ENCODE results near the gene CEP290. TPM values are rescaled to one million over a fixed set of nuclear protein-coding genes. Genes with fewer than 3 reads are reported as not detected.
A peak's percentile ranks its signal among the peaks of the same experiment; 100 is the strongest.

The CEP290 gene
- total RNA-seq, 2 experiments from 2014 or later = 15.2 to 15.3 TPM

- Mint-ChIP-seq H3K27ac (no peak overlapping the region), H3K27me3 (no peaks in the 10 kb centered on the region), H3K4me1 (ENCODE audit: low read depth) (peaks cover 11% of the 10 kb centered on the region), H3K36me3 (ENCODE audit: low read depth) (peaks cover 23% of the 10 kb centered on the region), H3K4me3 (no peak overlapping the region), H3K9me3 (no peaks in the 10 kb centered on the region)
- ATAC-seq = no peak
- DNase-seq = no peak
- TF ChIP-seq, protein P1, sequence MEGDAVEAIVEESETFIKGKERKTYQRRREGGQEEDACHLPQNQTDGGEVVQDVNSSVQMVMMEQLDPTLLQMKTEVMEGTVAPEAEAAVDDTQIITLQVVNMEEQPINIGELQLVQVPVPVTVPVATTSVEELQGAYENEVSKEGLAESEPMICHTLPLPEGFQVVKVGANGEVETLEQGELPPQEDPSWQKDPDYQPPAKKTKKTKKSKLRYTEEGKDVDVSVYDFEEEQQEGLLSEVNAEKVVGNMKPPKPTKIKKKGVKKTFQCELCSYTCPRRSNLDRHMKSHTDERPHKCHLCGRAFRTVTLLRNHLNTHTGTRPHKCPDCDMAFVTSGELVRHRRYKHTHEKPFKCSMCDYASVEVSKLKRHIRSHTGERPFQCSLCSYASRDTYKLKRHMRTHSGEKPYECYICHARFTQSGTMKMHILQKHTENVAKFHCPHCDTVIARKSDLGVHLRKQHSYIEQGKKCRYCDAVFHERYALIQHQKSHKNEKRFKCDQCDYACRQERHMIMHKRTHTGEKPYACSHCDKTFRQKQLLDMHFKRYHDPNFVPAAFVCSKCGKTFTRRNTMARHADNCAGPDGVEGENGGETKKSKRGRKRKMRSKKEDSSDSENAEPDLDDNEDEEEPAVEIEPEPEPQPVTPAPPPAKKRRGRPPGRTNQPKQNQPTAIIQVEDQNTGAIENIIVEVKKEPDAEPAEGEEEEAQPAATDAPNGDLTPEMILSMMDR (IDR thresholded peaks at IDR 0.05) = no peak
- CTCF ChIA-PET = no interaction called here
- intact Hi-C loops (cut with micrococcal nuclease) = no loop called here
- POLR2A ChIA-PET = no interaction called here
Measured at GRCh38 chr12:88058719-88059077, 83.2 kb downstream of the CEP290 start.

GRCh38 chr12:88057994-88058718, 83.7 kb downstream of the CEP290 start:
- Mint-ChIP-seq H3K36me3 (ENCODE audit: low read depth) (peaks cover 19% of the 10 kb centered on the region), H3K9me3 (no peaks in the 10 kb centered on the region), H3K27ac (no peak overlapping the region), H3K4me3 (no peak overlapping the region), H3K4me1 (ENCODE audit: low read depth) (peaks cover 6% of the 10 kb centered on the region), H3K27me3 (no peaks in the 10 kb centered on the region)
- ATAC-seq (no peak), DNase-seq (no peak)
- ChIA-PET POLR2A (no interaction called here), CTCF (no interaction called here)
- intact Hi-C loops (cut with micrococcal nuclease) = no loop called here
- TF ChIP-seq, protein P1 (IDR thresholded peaks at IDR 0.05) = no peak

DNA sequence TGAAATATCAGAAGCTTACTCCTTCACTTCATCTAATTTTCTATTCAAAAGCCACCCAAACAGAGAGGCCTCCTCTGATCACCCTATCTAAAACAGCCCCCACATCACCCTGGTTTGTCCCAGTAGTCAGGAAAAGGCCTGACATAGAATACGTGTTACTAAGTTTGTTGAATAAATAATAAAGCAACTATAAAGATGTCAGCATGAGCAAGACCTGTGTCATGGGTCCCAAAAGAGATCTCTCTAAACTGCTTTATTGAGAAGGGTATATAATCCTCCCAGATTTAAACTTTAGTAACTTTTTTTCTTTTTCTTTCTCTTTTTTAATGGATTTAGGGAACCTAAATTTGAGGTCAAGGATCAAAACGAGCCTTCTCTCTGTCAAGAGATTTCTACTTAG, 85.3 kb downstream of the CEP290 start:
- no peak for DNase-seq
- H3K27me3 Mint-ChIP-seq = no peaks in the 10 kb centered on the region
- no peak overlapping the region for H3K27ac Mint-ChIP-seq
- POLR2A ChIA-PET = no interaction called here
- intact Hi-C loops (cut with micrococcal nuclease) = no loop called here
- TF ChIP-seq, protein P1 (IDR thresholded peaks at IDR 0.05) = no peak
- no peaks in the 10 kb centered on the region for H3K9me3 Mint-ChIP-seq
- CTCF ChIA-PET = no interaction called here
- H3K4me3 Mint-ChIP-seq = no peak overlapping the region
- no peaks in the 10 kb centered on the region for H3K4me1 Mint-ChIP-seq (ENCODE audit: low read depth)
- ATAC-seq = no peak
- H3K36me3 Mint-ChIP-seq (ENCODE audit: low read depth) = peaks cover 15% of the 10 kb centered on the region

DNA sequence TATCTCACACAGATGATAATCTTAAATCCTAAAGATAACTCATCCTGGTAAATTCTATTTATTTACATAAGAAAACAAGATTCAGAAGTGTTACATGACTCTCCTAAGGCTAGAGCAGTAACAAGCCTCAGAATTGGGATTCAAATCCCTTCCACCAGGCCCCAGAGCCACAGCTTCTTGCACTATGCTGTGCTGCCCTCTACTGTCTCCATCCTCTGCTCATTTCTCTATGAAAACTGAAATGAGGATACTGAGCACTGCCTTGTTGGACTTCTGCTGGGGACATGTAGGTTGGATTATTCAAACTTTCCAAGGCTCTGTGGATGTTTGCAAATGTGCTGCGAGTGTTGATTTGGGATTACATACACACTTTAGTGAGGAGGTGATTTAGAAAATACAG, 89.2 kb downstream of the CEP290 start:
- H3K9me3 Mint-ChIP-seq = no peaks in the 10 kb centered on the region
- H3K27ac Mint-ChIP-seq = no peak overlapping the region
- intact Hi-C loops (cut with micrococcal nuclease) = no loop called here
- H3K4me3 Mint-ChIP-seq = no peak overlapping the region
- no peaks in the 10 kb centered on the region for H3K27me3 Mint-ChIP-seq
- ATAC-seq = peak; percentile 45
- POLR2A ChIA-PET = no interaction called here
- CTCF ChIA-PET = no interaction called here
- H3K36me3 Mint-ChIP-seq (ENCODE audit: low read depth) = peaks cover 13% of the 10 kb centered on the region
- DNase-seq = peak; percentile 45
- H3K4me1 Mint-ChIP-seq (ENCODE audit: low read depth) = no peaks in the 10 kb centered on the region
- TF ChIP-seq, protein P1 (IDR thresholded peaks at IDR 0.05) = no peak

DNA sequence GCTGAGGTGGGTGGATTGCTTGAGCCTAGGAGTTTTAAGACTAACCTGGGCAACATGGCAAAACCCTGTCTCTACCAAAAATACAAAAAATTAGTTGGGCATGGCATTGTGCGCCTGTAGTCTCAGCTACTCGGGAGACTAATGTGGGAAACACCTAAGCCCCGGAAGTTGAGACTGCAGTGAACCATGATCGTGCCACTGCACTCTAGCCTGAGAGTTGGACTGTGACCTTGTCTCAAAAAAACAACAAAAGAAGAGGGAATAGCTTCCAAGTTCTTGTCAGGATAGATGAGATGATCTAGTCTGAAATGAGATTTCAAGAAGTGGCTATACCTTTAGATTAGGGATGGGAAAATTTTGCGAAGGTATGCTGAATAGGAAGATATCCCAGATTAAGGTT, 97.9 kb downstream of the CEP290 start:
- Mint-ChIP-seq H3K4me3 (no peak overlapping the region), H3K9me3 (no peaks in the 10 kb centered on the region), H3K27ac (no peak overlapping the region), H3K27me3 (no peaks in the 10 kb centered on the region), H3K36me3 (ENCODE audit: low read depth) (peaks cover 52% of the 10 kb centered on the region), H3K4me1 (ENCODE audit: low read depth) (peaks cover 26% of the 10 kb centered on the region)
- ChIA-PET POLR2A (no interaction called here), CTCF (no interaction called here)
- DNase-seq = no peak
- TF ChIP-seq, protein P1 (IDR thresholded peaks at IDR 0.05) = no peak
- intact Hi-C loops (cut with micrococcal nuclease) = no loop called here
- ATAC-seq = no peak

Measured in activated CD8-positive, alpha-beta T cell treated with anti-CD3 and anti-CD28 coated beads for 36 hours (primary cell).